Suprapubic skin (tissue), 3 donors: ENCODE measurements around the gene NME3.

Source experiments
- CTCF ChIP-seq, 2 donors: fragments of 200-600 bp in 1 of 2; fragments of 450-650 bp in 1 of 2; sonication (generic) in 1 of 2; IDR thresholded peaks; one replicate each; pipeline ENCODE4 v1.5.1; 2016 to 2019; ENCODE audit warnings: antibody characterized with exemption in 2 of 2, mild to moderate bottlenecking in 1 of 2, moderate library complexity in 1 of 2
- POLR2A ChIP-seq, 2 donors: fragments of 450-650 bp; IDR thresholded peaks; one replicate each; pipeline ENCODE4 v1.6.1; 2017; ENCODE audit warnings: antibody characterized with exemption in 2 of 2, mild to moderate bottlenecking in 2 of 2, moderate library complexity in 2 of 2

- TF ChIP-seq CTCF (IDR thresholded peaks at IDR 0.05) = no peak
- no peak for TF ChIP-seq POLR2A (IDR thresholded peaks at IDR 0.05)
These were observed 10.4 kb downstream of the NME3 start for GRCh38 chr16:1760911-1761310.
